Nephron progenitor cell (in vitro differentiated cells): ENCODE results near the gene F7.

ENCODE experiments used
- DNase-seq: peaks from one replicate; pipeline ENCODE4 v3.0.0; 2021
- H3K27ac Mint-ChIP-seq: 2 replicates; pipeline ENCODE4 v1.8.0; 2021; ENCODE audit warnings: mild to moderate bottlenecking, moderate library complexity, mixed read lengths
- H3K27me3 Mint-ChIP-seq: 2 replicates; pipeline ENCODE4 v1.8.0; 2021; ENCODE audit warnings: mild to moderate bottlenecking, low read depth, mixed read lengths; ENCODE audit not compliant: poor library complexity
- H3K36me3 Mint-ChIP-seq: 2 replicates; pipeline ENCODE4 v1.8.0; 2021; ENCODE audit warnings: low read depth, mixed read lengths
- H3K4me1 Mint-ChIP-seq: 2 replicates; pipeline ENCODE4 v1.8.0; 2021; ENCODE audit warnings: mixed read lengths
- H3K4me3 Mint-ChIP-seq: 2 replicates; pipeline ENCODE4 v1.8.0; 2021; ENCODE audit warnings: mild to moderate bottlenecking, moderate library complexity, mixed read lengths
- H3K9me3 Mint-ChIP-seq: 2 replicates; pipeline ENCODE4 v1.8.0; 2021; ENCODE audit warnings: mild to moderate bottlenecking, moderate library complexity, mixed read lengths
- TF ChIP-seq, protein P1 (sequence below): fragments of 200-600 bp; sonication (generic); IDR thresholded peaks from 2 replicates; pipeline ENCODE4 v1.5.0; 2021; ENCODE audit warnings: antibody characterized with exemption

F7 gene

DNA sequence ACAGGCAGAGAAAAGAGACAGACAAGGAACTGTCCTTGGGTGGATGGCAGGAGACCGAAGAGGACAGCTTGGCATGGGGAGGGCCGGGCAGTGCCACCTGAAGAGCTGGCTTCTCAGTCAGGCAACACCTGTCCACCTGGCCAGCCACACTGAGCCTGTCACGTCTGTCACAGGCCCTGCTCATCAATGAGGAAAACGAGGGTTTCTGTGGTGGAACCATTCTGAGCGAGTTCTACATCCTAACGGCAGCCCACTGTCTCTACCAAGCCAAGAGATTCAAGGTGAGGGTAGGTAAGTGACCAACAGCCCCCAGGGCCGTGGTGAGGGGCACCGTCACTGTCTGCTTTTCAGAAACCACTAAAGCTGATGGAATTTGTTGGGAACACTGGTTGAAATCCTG is 41.6 kb downstream of the F7 start:
- no peaks in the 10 kb centered on the region for H3K9me3 Mint-ChIP-seq
- TF ChIP-seq, protein P1, sequence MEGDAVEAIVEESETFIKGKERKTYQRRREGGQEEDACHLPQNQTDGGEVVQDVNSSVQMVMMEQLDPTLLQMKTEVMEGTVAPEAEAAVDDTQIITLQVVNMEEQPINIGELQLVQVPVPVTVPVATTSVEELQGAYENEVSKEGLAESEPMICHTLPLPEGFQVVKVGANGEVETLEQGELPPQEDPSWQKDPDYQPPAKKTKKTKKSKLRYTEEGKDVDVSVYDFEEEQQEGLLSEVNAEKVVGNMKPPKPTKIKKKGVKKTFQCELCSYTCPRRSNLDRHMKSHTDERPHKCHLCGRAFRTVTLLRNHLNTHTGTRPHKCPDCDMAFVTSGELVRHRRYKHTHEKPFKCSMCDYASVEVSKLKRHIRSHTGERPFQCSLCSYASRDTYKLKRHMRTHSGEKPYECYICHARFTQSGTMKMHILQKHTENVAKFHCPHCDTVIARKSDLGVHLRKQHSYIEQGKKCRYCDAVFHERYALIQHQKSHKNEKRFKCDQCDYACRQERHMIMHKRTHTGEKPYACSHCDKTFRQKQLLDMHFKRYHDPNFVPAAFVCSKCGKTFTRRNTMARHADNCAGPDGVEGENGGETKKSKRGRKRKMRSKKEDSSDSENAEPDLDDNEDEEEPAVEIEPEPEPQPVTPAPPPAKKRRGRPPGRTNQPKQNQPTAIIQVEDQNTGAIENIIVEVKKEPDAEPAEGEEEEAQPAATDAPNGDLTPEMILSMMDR: no peak
- peaks cover 29% of the 10 kb centered on the region for H3K27me3 Mint-ChIP-seq
- H3K4me3 Mint-ChIP-seq: no peak overlapping the region
- no peaks in the 10 kb centered on the region for H3K36me3 Mint-ChIP-seq
- DNase-seq: no peak
- no peak overlapping the region for H3K27ac Mint-ChIP-seq
- peaks cover 22% of the 10 kb centered on the region for H3K4me1 Mint-ChIP-seq

- H3K4me3 Mint-ChIP-seq: no peak overlapping the region
- peaks cover 39% of the 10 kb centered on the region for H3K27me3 Mint-ChIP-seq
- peaks cover 29% of the 10 kb centered on the region for H3K4me1 Mint-ChIP-seq
- TF ChIP-seq, protein P1: no peak
- no peaks in the 10 kb centered on the region for H3K36me3 Mint-ChIP-seq
- DNase-seq: no peak
- H3K9me3 Mint-ChIP-seq: no peaks in the 10 kb centered on the region
- no peak overlapping the region for H3K27ac Mint-ChIP-seq
These were observed 42.8 kb downstream of the F7 start for GRCh38 chr13:113148407-113148806.

DNA sequence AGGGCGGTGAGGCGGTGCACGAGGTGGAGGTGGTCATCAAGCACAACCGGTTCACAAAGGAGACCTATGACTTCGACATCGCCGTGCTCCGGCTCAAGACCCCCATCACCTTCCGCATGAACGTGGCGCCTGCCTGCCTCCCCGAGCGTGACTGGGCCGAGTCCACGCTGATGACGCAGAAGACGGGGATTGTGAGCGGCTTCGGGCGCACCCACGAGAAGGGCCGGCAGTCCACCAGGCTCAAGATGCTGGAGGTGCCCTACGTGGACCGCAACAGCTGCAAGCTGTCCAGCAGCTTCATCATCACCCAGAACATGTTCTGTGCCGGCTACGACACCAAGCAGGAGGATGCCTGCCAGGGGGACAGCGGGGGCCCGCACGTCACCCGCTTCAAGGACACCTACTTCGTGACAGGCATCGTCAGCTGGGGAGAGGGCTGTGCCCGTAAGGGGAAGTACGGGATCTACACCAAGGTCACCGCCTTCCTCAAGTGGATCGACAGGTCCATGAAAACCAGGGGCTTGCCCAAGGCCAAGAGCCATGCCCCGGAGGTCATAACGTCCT is 43.4 kb downstream of the F7 start:
- Mint-ChIP-seq H3K9me3 (no peaks in the 10 kb centered on the region), H3K4me1 (peaks cover 29% of the 10 kb centered on the region), H3K27me3 (peaks cover 44% of the 10 kb centered on the region), H3K36me3 (no peaks in the 10 kb centered on the region), H3K4me3 (no peak overlapping the region), H3K27ac (no peak overlapping the region)
- DNase-seq: no peak
- TF ChIP-seq, protein P1: no peak

- Mint-ChIP-seq H3K36me3 (no peaks in the 10 kb centered on the region), H3K27me3 (peaks cover 49% of the 10 kb centered on the region), H3K4me3 (no peak overlapping the region), H3K9me3 (peaks cover under 1% of the 10 kb centered on the region), H3K27ac (peak overlapping the region; percentile 56), H3K4me1 (peaks cover 35% of the 10 kb centered on the region)
- TF ChIP-seq, protein P1: no peak
- DNase-seq: no peak
These were observed 44.3 kb downstream of the F7 start for GRCh38 chr13:113149711-113150549.

DNA sequence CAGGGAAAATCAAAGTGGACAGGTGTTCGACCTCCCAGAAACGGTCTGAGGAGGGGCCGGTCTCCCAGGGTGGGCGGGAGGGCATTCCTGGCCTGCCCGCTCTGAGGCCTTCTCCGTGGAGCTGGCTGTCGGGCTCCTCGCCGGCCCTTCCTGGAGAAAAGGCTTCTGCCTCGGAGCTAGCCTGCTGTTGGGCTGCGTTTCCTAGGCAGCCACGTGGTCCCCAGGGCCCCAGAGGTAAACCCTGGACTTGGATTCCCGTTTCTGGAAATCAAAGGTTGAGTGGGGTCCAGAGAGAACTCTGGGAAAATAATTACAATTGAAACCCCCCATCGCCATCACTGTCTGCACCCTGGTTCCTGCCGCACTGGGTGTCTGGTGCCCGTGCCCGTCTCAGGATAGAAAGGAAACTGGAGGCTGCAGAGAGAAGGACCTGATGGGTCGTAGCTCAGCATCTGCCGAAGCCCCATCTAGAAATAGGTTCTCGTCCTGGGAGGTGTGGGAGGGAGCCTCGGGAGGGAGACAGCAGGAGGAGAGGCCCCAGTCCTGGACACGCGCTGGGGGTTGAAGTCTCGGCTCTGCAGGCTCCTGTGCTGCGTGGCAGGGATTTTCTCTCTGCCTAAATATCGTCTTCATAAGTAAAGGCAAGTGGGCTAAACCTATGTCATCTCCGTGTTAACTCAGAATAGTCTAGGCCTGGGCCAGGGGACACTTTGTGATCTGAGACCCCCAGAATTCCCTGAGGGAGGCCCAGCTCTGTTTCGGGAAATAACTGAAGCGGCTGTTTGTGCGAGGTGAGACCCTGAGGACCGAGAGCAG is 45.2 kb downstream of the F7 start:
- TF ChIP-seq, protein P1: no peak
- peaks cover 51% of the 10 kb centered on the region for H3K27me3 Mint-ChIP-seq
- peak overlapping the region; percentile 91 for H3K27ac Mint-ChIP-seq
- peaks cover 5% of the 10 kb centered on the region for H3K36me3 Mint-ChIP-seq
- H3K4me1 Mint-ChIP-seq: peaks cover 43% of the 10 kb centered on the region
- H3K9me3 Mint-ChIP-seq: peaks cover 8% of the 10 kb centered on the region
- H3K4me3 Mint-ChIP-seq: peak overlapping the region; percentile 71
- no peak for DNase-seq
